RWPE1 (cell line): ENCODE measurements around the gene RAD52.

Experiments
- CTCF ChIA-PET: fragments of 350-600 bp; sonication (Branson Sonifier 250); formaldehyde crosslinking; extraction: SDS; loops from one replicate; lab custom pipeline; 2021; lab: Yijun Ruan, JAX
- POLR2A ChIA-PET: fragments of 400-600 bp; formaldehyde crosslinking; extraction: SDS; loops from one replicate; lab custom pipeline; 2020; ENCODE audit warnings: antibody characterized with exemption; ENCODE audit not compliant: low non-redundant PET; lab: Yijun Ruan, JAX
- DNase-seq: peaks from one replicate; pipeline ENCODE4 v3.0.0; 2012; ENCODE audit warnings: low spot score
- H3K27ac ChIP-seq: fragments of 450-650 bp; 2 replicates; pipeline ENCODE4 v1.5.1; 2017
- CTCF ChIP-seq: fragments of 450-650 bp; conservative IDR thresholded peaks from 2 replicates; pipeline ENCODE4 v1.5.1; 2017; ENCODE audit warnings: low read depth, mild to moderate bottlenecking

RAD52 gene

GRCh38 chr12:991350-992333 is 42.1 kb upstream of the RAD52 start:
- peak overlapping the region; percentile 92 for H3K27ac ChIP-seq
- DNase-seq = peak; percentile 63
- no peak for TF ChIP-seq CTCF
- ChIA-PET POLR2A (interaction anchor here (1.0 kb wide), 1 partner anchor 42 kb away, joined by 4 read pairs; the partner anchor contains the start of gene RAD52), CTCF (interaction anchor here (0.5 to 0.7 kb wide), 5 partner anchors 21 to 549 kb away, joined by 3 read pairs; no protein-coding TSS in a partner anchor)

GRCh38 chr12:990661-991349 is 41.3 kb upstream of the RAD52 start, which contains the start of gene ERC1:
Gene ERC1 (plus strand): TSS chr12:991223. CDS start chr12:1027904, 36,681 bp downstream.
- no peak for TF ChIP-seq CTCF
- peak within 1 kb of the TSS; percentile 92 for H3K27ac ChIP-seq
- POLR2A ChIA-PET = interaction anchor here (0.7 kb wide), 1 partner anchor 26 kb away, joined by 3 read pairs; no protein-coding TSS in a partner anchor
- peak; percentile 90 for DNase-seq
- CTCF ChIA-PET = interaction anchor here (0.5 kb wide), 1 partner anchor 548 kb away, joined by 3 read pairs; no protein-coding TSS in a partner anchor

GRCh38 chr12:989751-990660 is 40.5 kb upstream of the RAD52 start:
- ChIA-PET POLR2A (interaction anchor here (0.7 kb wide), 1 partner anchor 26 kb away, joined by 3 read pairs; no protein-coding TSS in a partner anchor), CTCF (no interaction called here)
- TF ChIP-seq CTCF = no peak
- H3K27ac ChIP-seq = peak overlapping the region; percentile 92
- peak; percentile 48 for DNase-seq

- no peak overlapping the region for H3K27ac ChIP-seq
- no peak for DNase-seq
- ChIA-PET CTCF (no interaction called here), POLR2A (no interaction called here)
- no peak for TF ChIP-seq CTCF
These were observed 39.6 kb upstream of the RAD52 start for GRCh38 chr12:989051-989450.

GRCh38 chr12:988646-989045 is 39.2 kb upstream of the RAD52 start:
- ChIA-PET POLR2A (no interaction called here), CTCF (no interaction called here)
- no peak overlapping the region for H3K27ac ChIP-seq
- no peak for DNase-seq
- no peak for TF ChIP-seq CTCF
